Left lobe of liver (tissue), 2 donors: Measurements from ENCODE around the gene CRYZL1. TPM values are rescaled to one million over a fixed set of nuclear protein-coding genes. Genes with fewer than 3 reads are reported as not detected.

Experiments
- ATAC-seq: fragments of 200-7000 bp; cut with Tn5 transposase; one replicate; pipeline ENCODE4 v1.9.1; 2020; ENCODE audit warnings: mild to moderate bottlenecking, moderate library complexity
- DNase-seq: peaks from one replicate; pipeline ENCODE4 v3.0.0-alpha.2; 2020; ENCODE audit warnings: low spot score
- total RNA-seq: library from RNA; stranded (reverse); gene quantifications from one replicate; pipeline ENCODE4 v1.2.1, GENCODE V29; 2021
- donor health status: DM: no; HTN: no; CAD: no; lungs with moderate emphysema.
- donor health status: DM: no; HTN: yes; CAD: no.

CRYZL1 gene
- total RNA-seq, 1 donor from 2014 or later = 10.4 TPM

GRCh38 chr21:33569991-33570390 is 71.5 kb downstream of the CRYZL1 start:
- DNase-seq (no peak), ATAC-seq (no peak)

GRCh38 chr21:33568448-33568847 is 73.1 kb downstream of the CRYZL1 start:
- no peak for DNase-seq
- no peak for ATAC-seq

DNA sequence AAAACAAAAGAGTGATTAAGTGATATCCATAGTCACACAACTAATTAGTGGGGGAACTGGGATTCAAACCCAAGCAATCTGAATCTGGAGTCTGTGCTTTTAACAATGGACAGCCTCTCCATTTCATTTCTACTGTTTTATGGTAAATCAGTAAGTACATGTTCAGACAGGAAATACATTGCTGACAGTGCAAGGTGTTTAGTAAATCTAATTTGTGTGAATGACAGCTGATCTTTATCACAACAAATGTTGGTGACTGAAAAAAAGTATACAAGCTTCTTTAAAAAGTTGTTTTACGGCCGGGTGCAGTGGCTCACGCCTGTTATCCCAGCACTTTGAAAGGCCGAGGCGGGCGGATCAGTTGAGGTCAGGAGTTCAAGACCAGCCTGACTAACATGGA is 73.6 kb downstream of the CRYZL1 start:
- ATAC-seq (no peak), DNase-seq (no peak)

GRCh38 chr21:33566514-33566913 is 75.0 kb downstream of the CRYZL1 start:
- no peak for ATAC-seq
- no peak for DNase-seq

DNA sequence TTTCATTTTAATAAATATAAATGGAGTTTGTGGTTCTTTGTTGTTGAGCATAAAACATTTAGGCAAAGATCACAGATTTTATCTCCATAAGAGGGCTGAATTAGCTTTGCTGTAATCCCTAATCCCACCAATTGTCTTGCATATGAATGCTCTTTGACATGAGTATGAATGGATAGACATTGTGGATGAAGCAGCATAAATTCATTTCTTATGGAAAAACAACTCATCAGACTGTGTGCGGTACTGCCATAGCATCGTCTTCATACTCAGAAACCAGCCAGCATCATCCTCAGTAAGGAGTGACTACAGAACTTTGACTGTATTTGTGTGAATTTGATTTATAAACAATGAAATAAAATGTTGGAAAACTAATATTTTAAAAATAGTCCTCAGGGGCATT is 79.2 kb downstream of the CRYZL1 start:
- DNase-seq (no peak), ATAC-seq (no peak)

- DNase-seq = no peak
- ATAC-seq = no peak
Observed at GRCh38 chr21:33561373-33561772, 80.2 kb downstream of the CRYZL1 start.

DNA sequence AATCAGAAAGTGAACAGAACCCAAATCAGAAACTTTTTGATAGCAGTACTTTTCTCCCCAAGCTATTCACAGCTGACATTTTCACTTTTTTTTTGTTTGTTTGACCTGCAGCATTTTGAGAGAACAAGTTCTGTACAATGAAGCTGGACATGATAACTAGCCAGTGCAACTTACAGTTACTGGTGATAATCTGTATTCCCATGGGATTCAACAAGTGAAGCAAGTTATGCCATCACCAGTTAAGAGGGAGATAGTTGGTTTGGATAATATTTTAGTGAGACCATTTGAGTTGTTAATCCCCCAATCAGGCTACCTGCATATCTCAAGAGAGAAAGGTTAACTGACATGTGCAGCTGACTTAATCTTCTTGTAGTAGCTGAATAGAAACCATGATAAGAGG is 80.6 kb downstream of the CRYZL1 start:
- no peak for ATAC-seq
- no peak for DNase-seq

GRCh38 chr21:33559813-33560212 is 81.7 kb downstream of the CRYZL1 start:
- no peak for ATAC-seq
- no peak for DNase-seq

- no peak for ATAC-seq
- no peak for DNase-seq
Observed at GRCh38 chr21:33558777-33559421, 82.6 kb downstream of the CRYZL1 start.

DNA sequence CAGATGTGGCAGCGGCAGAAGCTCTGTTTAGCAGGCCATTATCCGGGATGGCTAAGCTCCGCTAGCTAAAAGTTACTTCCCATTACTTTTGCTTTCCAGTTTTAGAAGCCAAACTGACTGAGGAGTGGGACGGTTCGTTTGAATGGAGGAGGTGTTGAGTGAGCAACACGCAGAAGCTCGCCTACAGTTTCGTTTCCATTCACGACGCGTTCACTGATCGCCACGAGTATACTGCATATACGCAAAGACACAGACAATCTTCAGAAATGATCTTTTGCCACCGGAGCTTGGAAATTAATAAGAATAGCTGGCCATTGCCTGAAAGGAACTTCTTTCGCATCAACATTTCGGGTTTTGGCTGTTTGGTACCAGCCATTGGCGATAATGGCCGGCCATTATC is 84.1 kb downstream of the CRYZL1 start:
- no peak for ATAC-seq
- no peak for DNase-seq

DNA sequence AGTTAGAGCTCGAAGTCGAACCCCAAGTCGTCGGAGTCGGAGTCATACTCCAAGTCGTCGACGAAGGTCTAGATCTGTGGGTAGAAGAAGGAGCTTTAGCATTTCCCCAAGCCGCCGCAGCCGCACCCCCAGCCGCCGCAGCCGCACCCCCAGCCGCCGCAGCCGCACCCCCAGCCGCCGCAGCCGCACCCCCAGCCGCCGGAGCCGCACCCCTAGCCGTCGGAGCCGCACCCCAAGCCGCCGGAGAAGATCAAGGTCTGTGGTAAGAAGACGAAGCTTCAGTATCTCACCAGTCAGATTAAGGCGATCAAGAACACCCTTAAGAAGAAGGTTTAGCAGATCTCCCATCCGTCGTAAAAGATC is 86.6 kb downstream of the CRYZL1 start:
- DNase-seq (no peak), ATAC-seq (no peak)

GRCh38 chr21:33554236-33554981 is 87.1 kb downstream of the CRYZL1 start:
- ATAC-seq (no peak), DNase-seq (no peak)

DNA sequence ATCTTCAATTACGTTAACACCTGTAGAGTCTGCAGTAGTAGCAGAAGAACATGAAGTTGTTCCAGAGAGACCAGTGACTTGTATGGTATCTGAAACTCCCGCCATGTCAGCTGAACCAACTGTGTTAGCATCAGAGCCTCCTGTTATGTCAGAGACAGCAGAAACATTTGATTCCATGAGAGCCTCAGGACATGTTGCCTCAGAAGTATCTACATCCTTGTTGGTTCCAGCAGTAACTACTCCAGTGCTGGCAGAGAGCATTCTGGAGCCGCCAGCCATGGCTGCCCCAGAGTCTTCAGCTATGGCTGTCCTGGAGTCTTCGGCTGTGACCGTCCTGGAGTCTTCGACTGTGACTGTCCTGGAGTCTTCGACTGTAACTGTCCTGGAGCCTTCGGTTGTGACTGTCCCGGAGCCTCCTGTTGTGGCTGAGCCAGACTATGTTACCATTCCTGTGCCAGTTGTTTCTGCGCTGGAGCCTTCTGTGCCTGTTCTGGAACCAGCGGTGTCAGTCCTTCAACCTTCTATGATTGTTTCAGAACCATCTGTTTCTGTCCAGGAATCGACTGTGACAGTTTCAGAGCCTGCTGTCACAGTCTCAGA is 88.4 kb downstream of the CRYZL1 start:
- ATAC-seq (no peak), DNase-seq (no peak)

DNA sequence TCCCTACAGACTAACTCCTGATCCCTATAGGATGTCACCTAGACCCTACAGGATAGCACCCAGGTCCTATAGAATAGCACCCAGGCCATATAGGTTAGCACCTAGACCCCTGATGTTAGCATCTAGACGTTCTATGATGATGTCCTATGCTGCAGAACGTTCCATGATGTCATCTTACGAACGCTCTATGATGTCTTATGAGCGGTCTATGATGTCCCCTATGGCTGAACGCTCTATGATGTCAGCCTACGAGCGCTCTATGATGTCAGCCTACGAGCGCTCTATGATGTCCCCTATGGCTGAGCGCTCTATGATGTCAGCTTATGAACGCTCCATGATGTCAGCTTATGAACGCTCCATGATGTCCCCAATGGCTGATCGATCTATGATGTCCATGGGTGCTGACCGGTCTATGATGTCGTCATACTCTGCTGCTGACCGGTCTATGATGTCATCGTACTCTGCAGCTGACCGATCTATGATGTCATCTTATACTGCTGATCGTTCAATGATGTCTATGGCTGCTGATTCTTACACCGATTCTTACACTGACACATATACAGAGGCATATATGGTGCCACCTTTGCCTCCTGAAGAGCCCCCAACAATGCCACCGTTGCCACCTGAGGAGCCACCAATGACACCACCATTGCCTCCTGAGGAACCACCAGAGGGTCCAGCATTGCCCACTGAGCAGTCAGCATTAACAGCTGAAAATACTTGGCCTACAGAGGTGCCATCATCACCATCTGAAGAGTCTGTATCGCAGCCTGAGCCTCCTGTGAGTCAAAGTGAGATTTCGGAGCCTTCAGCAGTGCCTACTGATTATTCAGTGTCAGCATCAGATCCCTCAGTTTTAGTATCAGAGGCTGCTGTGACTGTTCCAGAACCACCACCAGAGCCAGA is 89.2 kb downstream of the CRYZL1 start:
- peak; percentile 9 for ATAC-seq
- DNase-seq = no peak

DNA sequence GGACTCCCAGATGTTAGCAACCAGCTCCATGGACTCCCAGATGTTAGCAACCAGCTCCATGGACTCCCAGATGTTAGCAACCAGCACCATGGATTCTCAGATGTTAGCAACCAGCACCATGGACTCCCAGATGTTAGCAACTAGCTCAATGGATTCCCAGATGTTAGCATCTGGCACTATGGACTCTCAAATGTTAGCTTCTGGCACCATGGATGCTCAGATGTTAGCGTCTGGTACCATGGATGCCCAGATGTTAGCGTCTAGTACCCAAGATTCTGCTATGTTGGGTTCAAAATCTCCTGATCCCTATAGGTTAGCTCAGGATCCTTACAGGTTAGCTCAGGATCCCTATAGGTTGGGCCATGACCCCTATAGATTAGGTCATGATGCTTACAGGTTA is 89.9 kb downstream of the CRYZL1 start:
- DNase-seq = no peak
- no peak for ATAC-seq

DNA sequence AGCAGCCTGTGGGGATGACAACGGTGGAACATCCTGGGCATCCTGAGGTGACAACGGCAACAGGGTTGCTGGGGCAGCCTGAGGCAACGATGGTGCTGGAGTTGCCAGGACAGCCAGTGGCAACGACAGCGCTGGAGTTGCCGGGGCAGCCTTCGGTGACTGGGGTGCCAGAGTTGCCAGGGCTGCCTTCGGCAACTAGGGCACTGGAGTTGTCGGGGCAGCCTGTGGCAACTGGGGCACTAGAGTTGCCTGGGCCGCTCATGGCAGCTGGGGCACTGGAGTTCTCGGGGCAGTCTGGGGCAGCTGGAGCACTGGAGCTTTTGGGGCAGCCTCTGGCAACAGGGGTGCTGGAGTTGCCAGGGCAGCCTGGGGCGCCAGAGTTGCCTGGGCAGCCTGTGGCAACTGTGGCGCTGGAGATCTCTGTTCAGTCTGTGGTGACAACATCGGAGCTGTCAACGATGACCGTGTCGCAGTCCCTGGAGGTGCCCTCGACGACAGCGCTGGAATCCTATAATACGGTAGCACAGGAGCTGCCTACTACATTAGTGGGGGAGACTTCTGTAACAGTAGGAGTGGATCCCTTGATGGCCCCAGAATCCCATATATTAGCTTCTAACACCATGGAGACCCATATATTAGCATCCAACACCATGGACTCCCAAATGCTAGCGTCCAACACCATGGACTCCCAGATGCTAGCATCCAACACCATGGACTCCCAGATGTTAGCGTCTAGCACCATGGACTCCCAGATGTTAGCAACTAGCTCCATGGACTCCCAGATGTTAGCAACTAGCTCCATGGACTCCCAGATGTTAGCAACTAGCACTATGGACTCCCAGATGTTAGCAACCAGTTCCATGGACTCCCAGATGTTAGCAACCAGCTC is 90.5 kb downstream of the CRYZL1 start:
- ATAC-seq (peak; percentile 34), DNase-seq (no peak)

- peak; percentile 19 for ATAC-seq
- no peak for DNase-seq
Observed at GRCh38 chr21:33549848-33550771, 91.4 kb downstream of the CRYZL1 start.

- ATAC-seq = no peak
- DNase-seq = no peak
Observed at GRCh38 chr21:33546086-33546485, 95.5 kb downstream of the CRYZL1 start.
